ENCODE results near the gene UPK3A.

UPK3A gene

DNA sequence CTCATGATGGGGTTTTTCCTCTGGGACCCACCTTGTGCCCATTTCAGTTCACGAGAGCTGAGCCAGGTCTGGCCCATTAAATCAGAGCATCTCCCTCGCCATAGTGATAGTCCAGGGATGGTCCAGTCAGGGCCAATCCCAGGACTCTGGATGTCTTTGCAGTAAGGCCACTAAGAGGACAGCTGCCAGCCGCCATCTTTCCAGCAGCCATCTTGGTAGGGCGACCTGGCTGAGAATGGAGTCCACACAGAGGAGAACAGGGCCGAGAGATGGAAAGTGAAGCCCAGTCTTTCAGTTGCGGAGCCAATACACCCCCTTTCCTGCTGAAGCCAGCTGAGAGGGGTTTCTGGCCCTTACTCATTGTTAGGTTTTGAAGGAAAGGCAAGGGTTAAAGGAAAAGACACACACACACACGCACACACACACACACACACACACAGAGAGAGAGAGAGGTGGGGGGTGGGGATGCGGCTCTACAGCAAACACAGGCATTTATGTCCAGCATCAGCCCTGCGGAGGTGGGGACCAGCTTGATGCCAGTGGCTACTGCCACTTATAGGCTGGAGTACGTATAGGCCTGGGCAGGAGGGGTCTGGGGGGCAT is 31.6 kb upstream of the UPK3A start:
- TF ChIP-seq SIN3A (IDR thresholded peaks at IDR 0.05; ENCODE audit: borderline replicate concordance, insufficient read depth, low read length) (no peak), FOXP2 (optimal IDR thresholded peaks at IDR 0.05; ENCODE audit: borderline replicate concordance, extremely low read depth, extremely low read length, insufficient read depth) (no peak), TAF1 (IDR thresholded peaks at IDR 0.05; ENCODE audit: borderline replicate concordance, insufficient read depth, low read length) (no peak), POLR2AphosphoS5 (IDR thresholded peaks at IDR 0.05; ENCODE audit: low read depth, low read length) (no peak), REST (IDR thresholded peaks at IDR 0.05; ENCODE audit: insufficient read depth in 1 of 2, low read depth in 2 of 2, low read length in 2 of 2) (no peak)

DNA sequence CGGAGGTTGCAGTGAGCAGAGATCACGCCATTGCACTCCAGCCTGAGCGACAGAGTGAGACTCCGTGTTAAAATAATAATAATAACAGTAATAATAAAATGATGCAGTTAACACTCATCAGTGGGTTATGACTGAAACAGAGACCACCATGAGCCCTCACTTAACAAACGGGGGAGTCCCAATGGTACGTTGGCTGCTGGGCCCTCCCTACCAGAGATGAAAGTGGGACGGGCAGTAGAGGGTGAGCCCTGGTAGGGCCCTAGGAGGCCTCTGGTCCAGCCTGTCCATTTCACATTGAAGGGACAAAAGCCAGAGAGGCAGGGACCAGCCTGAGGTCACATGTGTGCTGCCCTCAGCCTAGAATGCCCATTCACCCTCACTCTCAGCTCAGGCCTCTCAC is 30.4 kb upstream of the UPK3A start:
- TF ChIP-seq REST (IDR thresholded peaks at IDR 0.05; ENCODE audit: insufficient read depth in 1 of 2, low read depth in 2 of 2, low read length in 2 of 2) (no peak), SIN3A (IDR thresholded peaks at IDR 0.05; ENCODE audit: borderline replicate concordance, insufficient read depth, low read length) (no peak), TAF1 (IDR thresholded peaks at IDR 0.05; ENCODE audit: borderline replicate concordance, insufficient read depth, low read length) (no peak), POLR2AphosphoS5 (IDR thresholded peaks at IDR 0.05; ENCODE audit: low read depth, low read length) (no peak), FOXP2 (optimal IDR thresholded peaks at IDR 0.05; ENCODE audit: borderline replicate concordance, extremely low read depth, extremely low read length, insufficient read depth) (no peak)

DNA sequence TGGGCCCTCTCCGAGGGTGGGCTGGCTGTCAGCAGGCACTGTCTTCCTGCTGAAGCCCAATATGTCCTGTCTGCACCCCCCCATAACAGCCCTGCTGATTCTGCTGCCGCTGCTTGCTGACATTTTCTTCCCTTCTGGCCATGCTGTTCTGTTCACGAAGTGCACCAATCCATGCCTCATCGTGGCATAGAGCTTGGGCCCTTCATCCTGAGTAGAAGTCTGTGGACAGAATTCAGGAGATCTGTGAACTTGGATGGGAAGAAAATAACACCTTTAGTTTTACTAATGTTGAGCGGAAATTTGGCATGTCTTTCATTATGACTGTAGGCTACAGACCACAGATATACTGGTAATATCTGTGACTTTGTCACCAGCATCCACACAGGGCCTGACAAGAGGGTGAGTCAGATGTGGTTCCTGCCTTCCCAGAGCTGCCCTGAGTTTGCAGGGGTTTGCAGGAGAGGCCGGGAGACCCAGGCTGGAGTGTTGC is 29.9 kb upstream of the UPK3A start:
- TF ChIP-seq SIN3A (IDR thresholded peaks at IDR 0.05; ENCODE audit: borderline replicate concordance, insufficient read depth, low read length), result no peak

DNA sequence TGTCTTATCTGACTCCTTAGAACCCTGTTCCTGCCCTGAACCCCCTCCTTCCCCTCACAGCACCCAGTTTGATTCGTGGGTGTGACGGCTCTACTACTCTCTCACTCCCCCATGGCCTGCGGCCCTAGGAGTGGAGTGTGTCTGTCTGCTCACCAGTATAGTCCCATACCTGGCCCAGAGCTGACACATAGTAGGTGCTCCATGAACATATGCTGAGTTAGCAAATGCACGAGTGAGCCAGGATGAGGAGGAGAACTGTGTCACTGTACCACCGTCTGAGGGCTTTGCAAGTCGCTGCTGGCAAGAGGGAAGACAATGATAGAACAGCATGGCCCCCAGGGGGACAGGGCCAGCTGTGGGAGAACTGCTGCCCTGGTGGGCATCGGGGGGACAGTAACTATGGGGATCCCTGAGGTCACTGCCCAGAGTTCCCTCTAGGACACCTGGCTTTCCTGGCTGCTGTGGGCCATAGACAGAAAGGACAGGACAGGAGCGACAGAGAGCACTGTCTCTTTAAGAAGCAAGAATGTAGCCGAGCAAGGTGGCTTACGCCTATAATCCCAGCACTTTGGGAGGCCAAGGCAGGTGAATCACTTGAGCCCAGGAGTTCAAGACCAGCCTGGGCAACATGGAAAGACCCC is 24.9 kb upstream of the UPK3A start:
- TF ChIP-seq REST (IDR thresholded peaks at IDR 0.05; ENCODE audit: insufficient read depth in 1 of 2, low read depth in 2 of 2, low read length in 2 of 2) (no peak), SIN3A (IDR thresholded peaks at IDR 0.05; ENCODE audit: borderline replicate concordance, insufficient read depth, low read length) (no peak), TAF1 (IDR thresholded peaks at IDR 0.05; ENCODE audit: borderline replicate concordance, insufficient read depth, low read length) (no peak), POLR2AphosphoS5 (IDR thresholded peaks at IDR 0.05; ENCODE audit: low read depth, low read length) (no peak), FOXP2 (optimal IDR thresholded peaks at IDR 0.05; ENCODE audit: borderline replicate concordance, extremely low read depth, extremely low read length, insufficient read depth) (no peak)

DNA sequence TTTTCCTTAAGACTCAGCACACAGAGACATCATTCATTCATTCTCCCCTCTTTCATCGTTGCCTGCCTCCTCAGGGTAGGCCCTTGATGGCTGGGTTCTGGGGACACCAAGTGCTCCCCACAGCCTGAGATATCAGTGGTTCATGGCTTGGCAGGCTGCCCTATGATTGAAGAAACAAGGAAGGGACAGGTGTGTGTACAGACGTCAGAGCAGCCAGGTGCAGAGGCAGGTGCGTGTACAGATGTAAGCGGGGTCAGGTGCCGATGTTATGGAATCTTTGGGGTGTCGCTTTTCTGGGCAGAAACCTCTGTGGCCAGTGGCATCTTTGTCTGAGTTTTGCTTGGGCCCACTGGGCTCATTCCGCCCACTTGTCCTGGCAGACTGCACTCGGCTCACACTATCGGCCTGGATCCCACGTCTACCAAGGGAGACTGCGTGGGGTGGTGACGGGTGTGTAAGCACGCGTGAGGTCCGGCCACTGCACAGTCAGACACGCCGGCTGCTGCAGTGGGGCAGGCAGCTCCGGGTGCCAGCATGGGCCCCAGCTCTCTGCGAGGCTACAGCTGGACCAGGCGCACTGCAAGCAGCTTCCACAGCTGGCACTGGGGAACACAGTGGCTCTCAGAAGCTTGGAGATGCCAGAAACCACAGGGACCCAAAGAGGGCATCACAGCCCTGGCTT is 23.2 kb upstream of the UPK3A start:
- TF ChIP-seq POLR2AphosphoS5 (IDR thresholded peaks at IDR 0.05; ENCODE audit: low read depth, low read length) (no peak), FOXP2 (optimal IDR thresholded peaks at IDR 0.05; ENCODE audit: borderline replicate concordance, extremely low read depth, extremely low read length, insufficient read depth) (no peak), REST (IDR thresholded peaks at IDR 0.05; ENCODE audit: insufficient read depth in 1 of 2, low read depth in 2 of 2, low read length in 2 of 2) (no peak), TAF1 (IDR thresholded peaks at IDR 0.05; ENCODE audit: borderline replicate concordance, insufficient read depth, low read length) (no peak)

All from PFSK-1 (cell line).